ENCODE measurements around the gene UBE3B.

DNA sequence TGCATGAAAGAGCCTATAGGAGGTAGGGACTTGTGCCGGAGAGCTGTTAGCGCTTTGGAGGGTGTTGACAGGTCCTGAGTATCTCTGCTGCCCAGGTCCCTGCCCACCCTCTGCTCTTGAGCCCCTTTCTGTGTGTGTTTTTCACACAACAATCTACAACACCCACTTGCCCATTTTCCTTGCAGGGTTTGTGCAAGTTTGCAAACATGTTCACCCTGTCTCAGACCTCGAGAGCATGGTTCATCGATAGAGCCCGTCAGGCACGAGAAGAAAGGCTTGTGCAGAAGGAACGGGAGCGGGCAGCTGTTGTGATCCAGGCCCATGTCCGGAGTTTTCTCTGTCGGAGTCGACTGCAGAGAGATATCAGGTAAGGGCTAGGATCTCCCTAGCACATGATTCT lies 5.9 kb downstream of the UBE3B start:
- TF ChIP-seq, protein P1, sequence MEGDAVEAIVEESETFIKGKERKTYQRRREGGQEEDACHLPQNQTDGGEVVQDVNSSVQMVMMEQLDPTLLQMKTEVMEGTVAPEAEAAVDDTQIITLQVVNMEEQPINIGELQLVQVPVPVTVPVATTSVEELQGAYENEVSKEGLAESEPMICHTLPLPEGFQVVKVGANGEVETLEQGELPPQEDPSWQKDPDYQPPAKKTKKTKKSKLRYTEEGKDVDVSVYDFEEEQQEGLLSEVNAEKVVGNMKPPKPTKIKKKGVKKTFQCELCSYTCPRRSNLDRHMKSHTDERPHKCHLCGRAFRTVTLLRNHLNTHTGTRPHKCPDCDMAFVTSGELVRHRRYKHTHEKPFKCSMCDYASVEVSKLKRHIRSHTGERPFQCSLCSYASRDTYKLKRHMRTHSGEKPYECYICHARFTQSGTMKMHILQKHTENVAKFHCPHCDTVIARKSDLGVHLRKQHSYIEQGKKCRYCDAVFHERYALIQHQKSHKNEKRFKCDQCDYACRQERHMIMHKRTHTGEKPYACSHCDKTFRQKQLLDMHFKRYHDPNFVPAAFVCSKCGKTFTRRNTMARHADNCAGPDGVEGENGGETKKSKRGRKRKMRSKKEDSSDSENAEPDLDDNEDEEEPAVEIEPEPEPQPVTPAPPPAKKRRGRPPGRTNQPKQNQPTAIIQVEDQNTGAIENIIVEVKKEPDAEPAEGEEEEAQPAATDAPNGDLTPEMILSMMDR (optimal IDR thresholded peaks at IDR 0.05 in 1 of 3, IDR thresholded peaks at IDR 0.05 in 1 of 3, conservative IDR thresholded peaks at IDR 0.05 in 1 of 3; ENCODE audit: extremely low read depth in 1 of 3, insufficient read depth in 2 of 3, low read length in 3 of 3) = no peak
- no peak for TF ChIP-seq EZH2 (IDR thresholded peaks at IDR 0.05; ENCODE audit: low read length)
